ENCODE data around the gene KIF9. TPM values are rescaled to one million over a fixed set of nuclear protein-coding genes. Genes with fewer than 3 reads are reported as not detected.

Gene KIF9
- total RNA-seq, 1 donor from 2014 or later = 4.3 TPM

DNA sequence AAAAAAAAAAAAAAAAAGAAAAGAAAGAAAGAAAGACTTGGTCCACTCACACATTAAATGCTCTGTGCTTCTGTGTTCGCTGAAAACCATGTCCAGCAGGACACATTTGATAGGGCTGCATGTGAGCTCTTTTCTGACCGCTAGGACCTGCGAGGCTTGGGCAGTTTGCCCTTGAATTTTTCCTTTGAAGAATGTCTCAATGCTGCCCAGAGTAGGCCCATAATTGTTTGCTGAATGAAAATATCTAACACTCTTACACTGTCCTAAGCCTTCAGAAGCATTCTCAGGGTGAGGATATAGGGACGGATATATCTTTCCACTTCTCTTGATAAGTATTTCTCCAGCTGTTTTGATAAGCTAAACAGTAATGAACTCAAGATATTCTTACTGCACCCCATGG is 6.0 kb downstream of the KIF9 start:
- TF ChIP-seq, protein P1, sequence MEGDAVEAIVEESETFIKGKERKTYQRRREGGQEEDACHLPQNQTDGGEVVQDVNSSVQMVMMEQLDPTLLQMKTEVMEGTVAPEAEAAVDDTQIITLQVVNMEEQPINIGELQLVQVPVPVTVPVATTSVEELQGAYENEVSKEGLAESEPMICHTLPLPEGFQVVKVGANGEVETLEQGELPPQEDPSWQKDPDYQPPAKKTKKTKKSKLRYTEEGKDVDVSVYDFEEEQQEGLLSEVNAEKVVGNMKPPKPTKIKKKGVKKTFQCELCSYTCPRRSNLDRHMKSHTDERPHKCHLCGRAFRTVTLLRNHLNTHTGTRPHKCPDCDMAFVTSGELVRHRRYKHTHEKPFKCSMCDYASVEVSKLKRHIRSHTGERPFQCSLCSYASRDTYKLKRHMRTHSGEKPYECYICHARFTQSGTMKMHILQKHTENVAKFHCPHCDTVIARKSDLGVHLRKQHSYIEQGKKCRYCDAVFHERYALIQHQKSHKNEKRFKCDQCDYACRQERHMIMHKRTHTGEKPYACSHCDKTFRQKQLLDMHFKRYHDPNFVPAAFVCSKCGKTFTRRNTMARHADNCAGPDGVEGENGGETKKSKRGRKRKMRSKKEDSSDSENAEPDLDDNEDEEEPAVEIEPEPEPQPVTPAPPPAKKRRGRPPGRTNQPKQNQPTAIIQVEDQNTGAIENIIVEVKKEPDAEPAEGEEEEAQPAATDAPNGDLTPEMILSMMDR (IDR thresholded peaks at IDR 0.05) = no peak
- no peak overlapping the region for H3K4me3 Mint-ChIP-seq (ENCODE audit: unreplicated experiment)
- DNase-seq (ENCODE audit: low spot score) = no peak
- peaks cover 2% of the 10 kb centered on the region for H3K36me3 Mint-ChIP-seq (ENCODE audit: low read depth)
- H3K27me3 Mint-ChIP-seq (ENCODE audit: low read depth) = no peaks in the 10 kb centered on the region
- no peak overlapping the region for H3K27ac Mint-ChIP-seq (ENCODE audit: unreplicated experiment)
- H3K9me3 Mint-ChIP-seq (ENCODE audit: low read depth) = no peaks in the 10 kb centered on the region
- H3K4me1 Mint-ChIP-seq (ENCODE audit: low read depth) = peaks cover 6% of the 10 kb centered on the region

DNA sequence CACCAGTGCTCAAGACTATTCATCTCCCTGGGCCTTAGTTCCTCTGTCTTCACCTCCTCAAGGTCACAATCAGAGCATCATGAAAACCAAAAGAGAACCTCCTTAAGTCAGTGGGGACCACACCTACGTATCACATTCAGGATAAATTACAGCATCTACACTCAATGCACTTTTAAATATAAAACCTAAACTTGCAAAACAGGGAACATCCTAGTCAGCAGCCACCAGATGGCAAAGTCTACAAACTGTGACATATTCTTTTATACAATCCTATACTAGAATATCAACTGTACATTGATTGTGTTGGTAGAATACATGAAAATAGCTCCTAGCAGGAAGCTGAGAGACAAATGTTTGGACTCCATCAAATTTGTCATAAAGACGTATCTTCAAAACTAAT is 7.9 kb downstream of the KIF9 start:
- DNase-seq (ENCODE audit: low spot score) = no peak
- no peaks in the 10 kb centered on the region for H3K4me1 Mint-ChIP-seq (ENCODE audit: low read depth)
- H3K27ac Mint-ChIP-seq (ENCODE audit: unreplicated experiment) = no peak overlapping the region
- H3K4me3 Mint-ChIP-seq (ENCODE audit: unreplicated experiment) = no peak overlapping the region
- H3K27me3 Mint-ChIP-seq (ENCODE audit: low read depth) = no peaks in the 10 kb centered on the region
- no peaks in the 10 kb centered on the region for H3K9me3 Mint-ChIP-seq (ENCODE audit: low read depth)
- TF ChIP-seq, protein P1 (IDR thresholded peaks at IDR 0.05) = no peak
- H3K36me3 Mint-ChIP-seq (ENCODE audit: low read depth) = peaks cover 2% of the 10 kb centered on the region

- H3K4me1 Mint-ChIP-seq (ENCODE audit: low read depth) = no peaks in the 10 kb centered on the region
- H3K36me3 Mint-ChIP-seq (ENCODE audit: low read depth) = peaks cover 2% of the 10 kb centered on the region
- no peaks in the 10 kb centered on the region for H3K9me3 Mint-ChIP-seq (ENCODE audit: low read depth)
- no peaks in the 10 kb centered on the region for H3K27me3 Mint-ChIP-seq (ENCODE audit: low read depth)
- H3K4me3 Mint-ChIP-seq (ENCODE audit: unreplicated experiment) = no peak overlapping the region
- DNase-seq (ENCODE audit: low spot score) = no peak
- TF ChIP-seq, protein P1 (IDR thresholded peaks at IDR 0.05) = no peak
- no peak overlapping the region for H3K27ac Mint-ChIP-seq (ENCODE audit: unreplicated experiment)
Measured at GRCh38 chr3:47273564-47273963, 9.0 kb downstream of the KIF9 start.

DNA sequence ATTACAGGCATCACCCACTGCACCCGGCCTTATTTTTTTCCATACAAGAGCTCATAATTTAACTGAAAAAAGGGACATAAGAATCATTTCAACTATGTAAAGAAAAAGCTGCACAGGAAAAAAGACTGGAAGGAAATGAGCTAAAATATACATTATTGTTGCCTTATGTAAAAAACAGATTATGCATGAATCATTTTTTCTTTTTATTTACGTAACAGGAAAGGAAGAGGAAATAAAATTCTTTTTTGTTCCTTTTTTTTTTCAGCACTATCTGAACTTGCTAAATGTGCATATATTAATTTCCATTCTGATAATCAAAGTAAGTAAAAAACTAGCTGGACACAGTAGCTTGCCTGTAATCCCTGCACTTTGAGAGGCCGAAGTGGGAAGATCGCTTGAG is 12.1 kb downstream of the KIF9 start:
- peaks cover 2% of the 10 kb centered on the region for H3K36me3 Mint-ChIP-seq (ENCODE audit: low read depth)
- peaks cover 12% of the 10 kb centered on the region for H3K4me1 Mint-ChIP-seq (ENCODE audit: low read depth)
- H3K9me3 Mint-ChIP-seq (ENCODE audit: low read depth) = no peaks in the 10 kb centered on the region
- no peak for DNase-seq (ENCODE audit: low spot score)
- TF ChIP-seq, protein P1 (IDR thresholded peaks at IDR 0.05) = no peak
- no peak overlapping the region for H3K4me3 Mint-ChIP-seq (ENCODE audit: unreplicated experiment)
- no peak overlapping the region for H3K27ac Mint-ChIP-seq (ENCODE audit: unreplicated experiment)
- no peaks in the 10 kb centered on the region for H3K27me3 Mint-ChIP-seq (ENCODE audit: low read depth)

DNA sequence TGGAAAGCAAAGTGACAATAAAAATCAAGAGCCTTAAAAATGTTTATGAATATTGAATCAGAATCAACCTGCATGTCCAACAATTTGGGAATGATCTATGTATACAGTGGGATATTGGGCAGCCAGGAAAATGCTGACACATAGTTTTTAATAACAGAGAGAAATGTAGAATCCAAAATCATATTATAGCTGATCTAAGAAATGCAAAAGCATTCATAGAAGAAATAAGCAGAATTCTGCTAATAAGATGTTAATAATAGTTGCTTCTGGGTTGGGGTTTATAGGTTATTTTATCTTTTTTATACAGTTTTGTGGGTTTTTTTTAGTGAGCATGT is 15.1 kb downstream of the KIF9 start:
- Mint-ChIP-seq H3K27me3 (ENCODE audit: low read depth) (no peaks in the 10 kb centered on the region), H3K4me1 (ENCODE audit: low read depth) (peaks cover 12% of the 10 kb centered on the region), H3K9me3 (ENCODE audit: low read depth) (no peaks in the 10 kb centered on the region), H3K36me3 (ENCODE audit: low read depth) (no peaks in the 10 kb centered on the region), H3K27ac (ENCODE audit: unreplicated experiment) (no peak overlapping the region), H3K4me3 (ENCODE audit: unreplicated experiment) (no peak overlapping the region)
- TF ChIP-seq, protein P1 (IDR thresholded peaks at IDR 0.05) = no peak
- no peak for DNase-seq (ENCODE audit: low spot score)

Measured in chondrocyte (in vitro differentiated cells).